Neural cell (in vitro differentiated cells): Measurements from ENCODE around the gene MAP2K7. TPM values are rescaled to one million over a fixed set of nuclear protein-coding genes. Genes with fewer than 3 reads are reported as not detected.

Experiments used
- H2AFZ ChIP-seq: fragments of 200-600, 300-800 bp; sonication (generic), shearing (Covaris generic); 2 replicates; pipeline ENCODE4 v1.6.0; 2014; ENCODE audit warnings: low read depth, mild to moderate bottlenecking, antibody characterized with exemption, low read length, moderate library complexity
- H3F3A ChIP-seq: fragments of 200-600 bp; shearing (Covaris generic); 2 replicates; pipeline ENCODE4 v1.6.1; 2016; ENCODE audit warnings: mild to moderate bottlenecking, moderate library complexity, mixed read lengths, antibody characterized with exemption, low read length; ENCODE audit not compliant: insufficient read depth, poor library complexity, severe bottlenecking
- H3K27ac ChIP-seq: fragments of 200-600, 300-800 bp; sonication (generic), shearing (Covaris generic); 2 replicates; pipeline ENCODE4 v1.5.1; 2014; ENCODE audit warnings: mild to moderate bottlenecking, low read length, moderate library complexity
- H3K27me3 ChIP-seq: fragments of 300-800, 200-600 bp; sonication (generic), shearing (Covaris generic); 2 replicates; pipeline ENCODE4 v1.6.0; 2014; ENCODE audit warnings: mild to moderate bottlenecking, low read depth, low read length, moderate library complexity; ENCODE audit not compliant: insufficient read depth
- H3K36me3 ChIP-seq: fragments of 300-800, 200-600 bp; sonication (generic), shearing (Covaris generic); 2 replicates; pipeline ENCODE4 v1.5.1; 2014; ENCODE audit warnings: mild to moderate bottlenecking, antibody characterized with exemption, low read length, moderate library complexity; ENCODE audit not compliant: insufficient read depth
- H3K4me2 ChIP-seq: fragments of 300-800, 200-600 bp; sonication (generic), shearing (Covaris generic); 2 replicates; pipeline ENCODE4 v1.6.0; 2014; ENCODE audit warnings: mild to moderate bottlenecking, low read length
- H3K4me3 ChIP-seq: fragments of 300-800, 200-600 bp; sonication (generic), shearing (Covaris generic); 2 replicates; pipeline ENCODE4 v1.5.1; 2014; ENCODE audit warnings: mild to moderate bottlenecking, low read length, moderate library complexity
- H3K79me2 ChIP-seq: fragments of 200-600 bp; shearing (Covaris generic); replicated peaks from 2 replicates; pipeline ENCODE4 v1.6.0; 2014; ENCODE audit warnings: mild to moderate bottlenecking, low read length, moderate library complexity; ENCODE audit not compliant: insufficient read depth
- H3K9ac ChIP-seq: fragments of 300-800, 200-600 bp; sonication (generic), shearing (Covaris generic); 2 replicates; pipeline ENCODE4 v1.6.1; 2016; ENCODE audit warnings: mild to moderate bottlenecking, low read length, mixed read lengths
- H3K9me2 ChIP-seq: fragments of 200-600 bp; shearing (Covaris generic); 2 replicates; pipeline ENCODE4 v1.6.1; 2016; ENCODE audit warnings: mild to moderate bottlenecking, low read length, mixed read lengths; ENCODE audit not compliant: insufficient read depth
- H3K9me3 ChIP-seq: fragments of 200-600, 300-800 bp; sonication (generic), shearing (Covaris generic); 2 replicates; pipeline ENCODE4 v1.6.1; 2016; ENCODE audit warnings: mild to moderate bottlenecking, mixed run types, low read length, moderate library complexity, mixed read lengths
- H4K20me1 ChIP-seq: fragments of 200-600 bp; shearing (Covaris generic); 2 replicates; pipeline ENCODE4 v1.6.1; 2016; ENCODE audit warnings: mild to moderate bottlenecking, mixed run types; ENCODE audit not compliant: insufficient read depth
- EP300 ChIP-seq: fragments of 450-650 bp; conservative IDR thresholded peaks from 2 replicates; pipeline ENCODE4 v1.6.1; 2014; ENCODE audit warnings: antibody characterized with exemption, mild to moderate bottlenecking, moderate library complexity; ENCODE audit not compliant: poor library complexity, severe bottlenecking
- EZH2 ChIP-seq: fragments of 200-600, 300-800 bp; shearing (Covaris generic), sonication (generic); IDR thresholded peaks from 2 replicates; pipeline ENCODE4 v1.6.1; 2014; ENCODE audit warnings: antibody characterized with exemption, low read length, borderline replicate concordance, mild to moderate bottlenecking; ENCODE audit not compliant: insufficient read depth, poor library complexity, severe bottlenecking
- MXI1 ChIP-seq: fragments of 450-650 bp; conservative IDR thresholded peaks from 2 replicates; pipeline ENCODE4 v1.6.1; 2014; ENCODE audit warnings: antibody characterized with exemption, mild to moderate bottlenecking; ENCODE audit not compliant: poor library complexity, severe bottlenecking
- POLR2AphosphoS5 ChIP-seq: IDR thresholded peaks from 2 replicates; pipeline ENCODE4 v1.6.1; 2012
- RAD21 ChIP-seq: fragments of 450-650 bp; conservative IDR thresholded peaks from 2 replicates; pipeline ENCODE4 v1.6.1; 2014; ENCODE audit warnings: antibody characterized with exemption, mild to moderate bottlenecking, moderate library complexity
- SMC3 ChIP-seq: fragments of 450-650 bp; conservative IDR thresholded peaks from 2 replicates; pipeline ENCODE4 v1.6.1; 2014; ENCODE audit warnings: antibody characterized with exemption, mild to moderate bottlenecking, moderate library complexity; ENCODE audit not compliant: poor library complexity
- TAF1 ChIP-seq: IDR thresholded peaks from 2 replicates; pipeline ENCODE4 v1.6.1; 2012; ENCODE audit warnings: low read depth
- polyA plus RNA-seq: library from polyadenylated mRNA; depleted of rRNA; stranded (reverse); fragments of >200 nt; gene quantifications from 2 replicates; pipeline ENCODE4 v1.2.3, GENCODE V29; 2014
- TF ChIP-seq, protein P1 (sequence below): fragments of 450-650 bp; IDR thresholded peaks from 2 replicates; pipeline ENCODE4 v1.5.1; 2014; ENCODE audit warnings: antibody characterized with exemption, mild to moderate bottlenecking, moderate library complexity; ENCODE audit not compliant: poor library complexity, severe bottlenecking
- TF ChIP-seq, protein P2 (sequence below): IDR thresholded peaks from 2 replicates; pipeline ENCODE4 v1.6.1; 2012; ENCODE audit warnings: borderline replicate concordance

MAP2K7 gene
- polyA plus RNA-seq, 1 donor from 2014 or later = 9.2 TPM

DNA sequence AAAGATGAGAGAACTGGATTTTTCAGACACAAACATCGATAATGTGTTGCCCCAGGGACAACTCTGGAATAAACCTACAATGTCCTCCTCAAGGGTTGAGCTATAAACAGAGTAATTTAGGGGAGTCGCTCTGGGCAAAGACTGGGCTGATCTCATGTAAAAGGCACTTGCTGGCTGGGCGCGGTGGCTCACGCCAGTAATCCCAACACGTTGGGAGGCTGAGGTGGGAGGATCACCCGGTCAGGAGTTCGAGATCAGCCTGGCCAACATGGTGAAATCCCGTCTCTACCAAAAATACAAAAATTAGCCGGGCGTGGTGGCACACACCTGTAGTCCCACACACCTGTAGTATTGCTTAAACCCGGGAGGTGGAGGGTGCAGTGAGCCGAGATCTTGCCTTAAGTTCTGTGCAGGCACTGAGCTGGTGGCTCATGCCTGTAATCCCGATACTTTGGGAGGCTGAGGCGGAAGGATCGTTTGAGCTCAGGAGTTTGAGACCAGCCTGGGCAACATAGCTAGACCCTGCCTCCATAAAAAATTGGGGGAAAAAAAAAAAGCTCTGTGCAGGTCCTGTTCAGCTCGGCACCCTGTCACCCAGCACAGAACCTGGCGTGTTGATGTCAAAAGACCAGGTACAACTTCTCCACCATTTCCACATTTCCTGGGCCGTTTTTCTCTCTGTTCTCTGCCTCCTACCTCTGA, 38.4 kb downstream of the MAP2K7 start:
- Histone ChIP-seq H3K27ac (no peak overlapping the region), H3K27me3 (no peaks in the 10 kb centered on the region), H3K9ac (no peak overlapping the region), H3K36me3 (no peaks in the 10 kb centered on the region), H2AFZ (no peak overlapping the region), H4K20me1 (no peaks in the 10 kb centered on the region), H3K9me2 (no peaks in the 10 kb centered on the region), H3F3A (peaks cover 4% of the 10 kb centered on the region), H3K79me2 (peaks cover 13% of the 10 kb centered on the region), H3K9me3 (no peaks in the 10 kb centered on the region), H3K4me3 (peak overlapping the region; percentile 86), H3K4me2 (no peak overlapping the region)
- TF ChIP-seq, protein P1, sequence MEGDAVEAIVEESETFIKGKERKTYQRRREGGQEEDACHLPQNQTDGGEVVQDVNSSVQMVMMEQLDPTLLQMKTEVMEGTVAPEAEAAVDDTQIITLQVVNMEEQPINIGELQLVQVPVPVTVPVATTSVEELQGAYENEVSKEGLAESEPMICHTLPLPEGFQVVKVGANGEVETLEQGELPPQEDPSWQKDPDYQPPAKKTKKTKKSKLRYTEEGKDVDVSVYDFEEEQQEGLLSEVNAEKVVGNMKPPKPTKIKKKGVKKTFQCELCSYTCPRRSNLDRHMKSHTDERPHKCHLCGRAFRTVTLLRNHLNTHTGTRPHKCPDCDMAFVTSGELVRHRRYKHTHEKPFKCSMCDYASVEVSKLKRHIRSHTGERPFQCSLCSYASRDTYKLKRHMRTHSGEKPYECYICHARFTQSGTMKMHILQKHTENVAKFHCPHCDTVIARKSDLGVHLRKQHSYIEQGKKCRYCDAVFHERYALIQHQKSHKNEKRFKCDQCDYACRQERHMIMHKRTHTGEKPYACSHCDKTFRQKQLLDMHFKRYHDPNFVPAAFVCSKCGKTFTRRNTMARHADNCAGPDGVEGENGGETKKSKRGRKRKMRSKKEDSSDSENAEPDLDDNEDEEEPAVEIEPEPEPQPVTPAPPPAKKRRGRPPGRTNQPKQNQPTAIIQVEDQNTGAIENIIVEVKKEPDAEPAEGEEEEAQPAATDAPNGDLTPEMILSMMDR = no peak
- TF ChIP-seq RAD21 (no peak), SMC3 (no peak), EP300 (no peak), POLR2AphosphoS5 (no peak), EZH2 (no peak), TAF1 (no peak), MXI1 (no peak)
- TF ChIP-seq, protein P2, sequence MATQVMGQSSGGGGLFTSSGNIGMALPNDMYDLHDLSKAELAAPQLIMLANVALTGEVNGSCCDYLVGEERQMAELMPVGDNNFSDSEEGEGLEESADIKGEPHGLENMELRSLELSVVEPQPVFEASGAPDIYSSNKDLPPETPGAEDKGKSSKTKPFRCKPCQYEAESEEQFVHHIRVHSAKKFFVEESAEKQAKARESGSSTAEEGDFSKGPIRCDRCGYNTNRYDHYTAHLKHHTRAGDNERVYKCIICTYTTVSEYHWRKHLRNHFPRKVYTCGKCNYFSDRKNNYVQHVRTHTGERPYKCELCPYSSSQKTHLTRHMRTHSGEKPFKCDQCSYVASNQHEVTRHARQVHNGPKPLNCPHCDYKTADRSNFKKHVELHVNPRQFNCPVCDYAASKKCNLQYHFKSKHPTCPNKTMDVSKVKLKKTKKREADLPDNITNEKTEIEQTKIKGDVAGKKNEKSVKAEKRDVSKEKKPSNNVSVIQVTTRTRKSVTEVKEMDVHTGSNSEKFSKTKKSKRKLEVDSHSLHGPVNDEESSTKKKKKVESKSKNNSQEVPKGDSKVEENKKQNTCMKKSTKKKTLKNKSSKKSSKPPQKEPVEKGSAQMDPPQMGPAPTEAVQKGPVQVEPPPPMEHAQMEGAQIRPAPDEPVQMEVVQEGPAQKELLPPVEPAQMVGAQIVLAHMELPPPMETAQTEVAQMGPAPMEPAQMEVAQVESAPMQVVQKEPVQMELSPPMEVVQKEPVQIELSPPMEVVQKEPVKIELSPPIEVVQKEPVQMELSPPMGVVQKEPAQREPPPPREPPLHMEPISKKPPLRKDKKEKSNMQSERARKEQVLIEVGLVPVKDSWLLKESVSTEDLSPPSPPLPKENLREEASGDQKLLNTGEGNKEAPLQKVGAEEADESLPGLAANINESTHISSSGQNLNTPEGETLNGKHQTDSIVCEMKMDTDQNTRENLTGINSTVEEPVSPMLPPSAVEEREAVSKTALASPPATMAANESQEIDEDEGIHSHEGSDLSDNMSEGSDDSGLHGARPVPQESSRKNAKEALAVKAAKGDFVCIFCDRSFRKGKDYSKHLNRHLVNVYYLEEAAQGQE = no peak

DNA sequence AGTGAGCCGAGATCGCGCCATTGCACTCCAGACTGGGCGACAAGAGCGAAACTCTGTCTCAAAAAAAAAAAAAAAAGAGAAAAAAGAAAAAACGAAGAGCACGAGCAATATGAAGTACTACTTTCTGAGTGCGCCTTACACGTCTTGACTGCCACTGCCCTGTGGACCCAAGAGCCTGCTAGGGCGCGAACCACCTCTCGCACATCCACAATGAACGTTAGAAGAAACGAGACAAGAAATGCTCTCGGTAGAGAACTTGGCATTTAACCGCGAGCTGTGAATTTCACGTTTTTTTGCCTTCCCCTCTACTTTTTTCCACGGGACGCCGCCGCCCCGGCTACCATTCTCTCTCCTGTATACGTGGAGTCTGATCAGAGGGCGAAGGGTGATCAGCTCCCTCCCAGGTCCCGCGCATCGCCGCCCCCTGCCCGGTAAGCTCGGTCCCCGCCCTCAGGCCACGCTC, 39.3 kb downstream of the MAP2K7 start:
- H3K9ac ChIP-seq = peak overlapping the region; percentile 94
- H3K9me3 ChIP-seq = no peaks in the 10 kb centered on the region
- H3K27ac ChIP-seq = peak overlapping the region; percentile 91
- no peaks in the 10 kb centered on the region for H3K9me2 ChIP-seq
- TF ChIP-seq POLR2AphosphoS5 (no peak), TAF1 (no peak), SMC3 (no peak), MXI1 (no peak), EZH2 (no peak), EP300 (no peak), RAD21 (no peak)
- TF ChIP-seq, protein P1 = no peak
- TF ChIP-seq, protein P2 = no peak
- H3K4me2 ChIP-seq = peak overlapping the region; percentile 77
- H3K27me3 ChIP-seq = no peaks in the 10 kb centered on the region
- peaks cover 4% of the 10 kb centered on the region for H3F3A ChIP-seq
- H3K79me2 ChIP-seq = peaks cover 13% of the 10 kb centered on the region
- H4K20me1 ChIP-seq = no peaks in the 10 kb centered on the region
- no peaks in the 10 kb centered on the region for H3K36me3 ChIP-seq
- H3K4me3 ChIP-seq = peak overlapping the region; percentile 86
- H2AFZ ChIP-seq = peak overlapping the region; percentile 63
